Activated CD4-positive, alpha-beta T cell treated with anti-CD3 and anti-CD28 coated beads, Interleukin-2, amount 50 U/mL, for 1 hour (primary cell): ENCODE results near the gene SIX2.
"Not testable (repeated sequence)": the region's sequence is repeated elsewhere in the genome, so short reads cannot be mapped to it uniquely, and the experiment has no call there.

Source experiments
- DNase-seq: peaks from one replicate; pipeline ENCODE4 v3.0.0-alpha.2; 2020

The SIX2 gene

GRCh38 chr2:45009303-45009927, at the start of gene SIX2:
TSS of gene SIX2 (minus strand) at chr2:45009452. CDS start at chr2:45009110, 342 bp downstream.
- no peak for DNase-seq

- DNase-seq, result no peak
These were observed 45.9 kb upstream of the SIX2 start for GRCh38 chr2:45055162-45055605.

GRCh38 chr2:45053966-45054365, 44.7 kb upstream of the SIX2 start:
- no peak for DNase-seq

GRCh38 chr2:45052388-45052928, 43.2 kb upstream of the SIX2 start:
- DNase-seq, result no peak

- DNase-seq, result no peak
These were observed 40.5 kb upstream of the SIX2 start for GRCh38 chr2:45049569-45050336.

- DNase-seq, result no peak
These were observed 38.0 kb upstream of the SIX2 start for GRCh38 chr2:45047301-45047700.

- no peak for DNase-seq
These were observed 37.5 kb upstream of the SIX2 start for GRCh38 chr2:45046786-45047185.

GRCh38 chr2:45045706-45046105, 36.5 kb upstream of the SIX2 start:
- no peak for DNase-seq

GRCh38 chr2:45044916-45045315, 35.7 kb upstream of the SIX2 start:
- no peak for DNase-seq

GRCh38 chr2:45043174-45043573, 33.9 kb upstream of the SIX2 start:
- no peak for DNase-seq

GRCh38 chr2:45042401-45042800, 33.1 kb upstream of the SIX2 start:
- DNase-seq, result no peak

- DNase-seq, result no peak
These were observed 31.5 kb upstream of the SIX2 start for GRCh38 chr2:45040786-45041185.

- DNase-seq, result not testable (repeated sequence)
These were observed 30.6 kb upstream of the SIX2 start for GRCh38 chr2:45039804-45040203.

GRCh38 chr2:45038861-45039260, 29.6 kb upstream of the SIX2 start:
- not testable (repeated sequence) for DNase-seq

- no peak for DNase-seq
These were observed 24.1 kb upstream of the SIX2 start for GRCh38 chr2:45033302-45033701.

- DNase-seq, result no peak
These were observed 21.8 kb upstream of the SIX2 start for GRCh38 chr2:45031028-45031427.

- no peak for DNase-seq
These were observed 21.3 kb upstream of the SIX2 start for GRCh38 chr2:45030553-45030952.

- no peak for DNase-seq
These were observed 20.0 kb upstream of the SIX2 start for GRCh38 chr2:45029215-45029614.

GRCh38 chr2:45028276-45028675, 19.0 kb upstream of the SIX2 start:
- DNase-seq, result no peak

- DNase-seq, result no peak
These were observed 17.7 kb upstream of the SIX2 start for GRCh38 chr2:45026924-45027450.

- no peak for DNase-seq
These were observed 15.5 kb upstream of the SIX2 start for GRCh38 chr2:45024600-45025291.

- DNase-seq, result no peak
These were observed 14.8 kb upstream of the SIX2 start for GRCh38 chr2:45024097-45024496.

GRCh38 chr2:45020439-45020838, 11.2 kb upstream of the SIX2 start:
- no peak for DNase-seq
